HCT116 (cell line): Measurements from ENCODE around the gene AFTPH. TPM values are rescaled to one million over a fixed set of nuclear protein-coding genes. Genes with fewer than 3 reads are reported as not detected.

ENCODE experiments used
- ATAC-seq: fragments of 200-7000 bp; cut with Tn5 transposase; 2 replicates; pipeline ENCODE4 v1.9.1; 2020; ENCODE audit warnings: mild to moderate bottlenecking, moderate library complexity
- BruUV-seq: library from RNA; stranded (reverse); fragments of 400-500 nt; replicated peaks from 2 replicates; lab custom pipeline; 2021; lab: Mats Ljungman, UMichigan
- CTCF ChIA-PET: fragments of 300-600 bp; sonication (Branson Sonifier 250); formaldehyde crosslinking; loops from one replicate; lab custom pipeline; 2021; ENCODE audit warnings: antibody characterized with exemption; lab: Charles Lee
- POLR2A ChIA-PET: fragments of 300-600, 350-600 bp; sonication (Branson Sonifier 250); formaldehyde crosslinking; loops from one replicate; lab custom pipeline; 2021; ENCODE audit warnings: antibody characterized with exemption; lab: Charles Lee
- RAD21 ChIA-PET, 2 experiments: fragments of 300-600 bp; sonication (Branson Sonifier 250); formaldehyde crosslinking; loops; one replicate each; lab custom pipeline; 2023; ENCODE audit warnings: low total read pairs in 2 of 2; ENCODE audit not compliant: uncharacterized antibody in 2 of 2, unreplicated experiment in 2 of 2, low non-redundant PET in 1 of 2; lab: Charles Lee
- DNase-seq: peaks from one replicate; pipeline ENCODE4 v3.0.0-alpha.2; 2010; ENCODE audit warnings: low read depth, low spot score
- H2AFZ ChIP-seq: fragments of 200-600 bp; shearing (Covaris generic), sonication (generic); 2 replicates; pipeline ENCODE4 v1.6.1; 2017; ENCODE audit warnings: low read depth, mixed run types, mixed read lengths, antibody characterized with exemption, low read length; ENCODE audit not compliant: poor library complexity, severe bottlenecking
- H3K27ac ChIP-seq: 2 replicates; pipeline ENCODE4 v1.5.1; 2012; ENCODE audit warnings: low read depth, low read length
- H3K27me3 ChIP-seq: fragments of 200-600 bp; sonication (generic); 2 replicates; pipeline ENCODE4 v1.6.1; 2016; ENCODE audit warnings: mixed run types, low read length, mixed read lengths; ENCODE audit not compliant: insufficient read depth
- H3K36me3 ChIP-seq, 2 experiments: fragments of 200-500 bp in 1 of 2; fragments of 200-600 bp in 1 of 2; sonication (Bioruptor generic) in 1 of 2; sonication (generic) in 1 of 2; 2 replicates each; pipeline versions ENCODE4 v1.5.1 to v1.6.1; 2014 to 2016; ENCODE audit warnings: low read length in 2 of 2, inconsistent platforms in 1 of 2, mixed read lengths in 1 of 2, mixed run types in 1 of 2; ENCODE audit not compliant: insufficient read depth in 2 of 2, control insufficient read depth in 1 of 2
- H3K4me1 ChIP-seq, 2 experiments: fragments of 200-600 bp in 1 of 2; sonication (generic) in 1 of 2; 2 replicates each; pipeline versions ENCODE4 v1.5.1 to v1.6.1; 2012 to 2017; ENCODE audit warnings: low read length in 2 of 2, inconsistent platforms in 1 of 2, mild to moderate bottlenecking in 1 of 2, mixed read lengths in 1 of 2, mixed run types in 1 of 2, moderate library complexity in 1 of 2; ENCODE audit not compliant: insufficient read depth in 2 of 2, control insufficient read depth in 1 of 2
- H3K4me2 ChIP-seq: fragments of 200-600 bp; sonication (generic); 2 replicates; pipeline ENCODE4 v1.6.1; 2017; ENCODE audit warnings: mixed run types, low read length, mixed read lengths
- H3K4me3 ChIP-seq, 2 experiments: fragments of 200-600 bp in 1 of 2; sonication (generic) in 1 of 2; replicated peaks in 1 of 2; 2 replicates each; pipeline ENCODE4 v1.5.1; 2011 to 2016; ENCODE audit warnings: low read length in 2 of 2, control low read depth in 1 of 2, low read depth in 1 of 2, mild to moderate bottlenecking in 1 of 2, mixed read lengths in 1 of 2, mixed run types in 1 of 2
- H3K79me2 ChIP-seq: fragments of 200-600 bp; sonication (generic); 2 replicates; pipeline ENCODE4 v1.6.1; 2017; ENCODE audit warnings: mild to moderate bottlenecking, mixed run types, low read length, moderate library complexity, mixed read lengths; ENCODE audit not compliant: insufficient read depth
- H3K9ac ChIP-seq: fragments of 200-600 bp; sonication (generic); 2 replicates; pipeline ENCODE4 v1.6.1; 2016; ENCODE audit warnings: low read length, mixed read lengths
- H3K9me2 ChIP-seq: fragments of 200-600 bp; sonication (generic), shearing (Covaris generic); 2 replicates; pipeline ENCODE4 v1.6.1; 2017; ENCODE audit warnings: mixed run types, mild to moderate bottlenecking, moderate library complexity; ENCODE audit not compliant: insufficient read depth
- H3K9me3 ChIP-seq, 2 experiments: fragments of 200-500 bp in 1 of 2; fragments of 200-600 bp in 1 of 2; sonication (Bioruptor generic) in 1 of 2; sonication (generic) in 1 of 2; 2 replicates each; pipeline ENCODE4 v1.6.1; 2014 to 2017; ENCODE audit warnings: low read length in 2 of 2, mixed read lengths in 2 of 2, inconsistent platforms in 1 of 2, low read depth in 1 of 2, mild to moderate bottlenecking in 1 of 2, mixed run types in 1 of 2, moderate library complexity in 1 of 2; ENCODE audit not compliant: control insufficient read depth in 1 of 2, insufficient read depth in 1 of 2
- H4K20me1 ChIP-seq: fragments of 200-600 bp; sonication (generic), shearing (Covaris generic); 2 replicates; pipeline ENCODE4 v1.6.1; 2017; ENCODE audit warnings: mixed run types, mild to moderate bottlenecking, moderate library complexity; ENCODE audit not compliant: insufficient read depth
- CEBPB ChIP-seq: IDR thresholded peaks from 2 replicates; pipeline ENCODE4 v1.6.1; 2012; ENCODE audit warnings: low read depth
- ELF1 ChIP-seq: IDR thresholded peaks from 2 replicates; pipeline ENCODE4 v1.6.1; 2012; ENCODE audit warnings: low read depth, borderline replicate concordance
- JUND ChIP-seq: IDR thresholded peaks from 2 replicates; pipeline ENCODE4 v1.6.1; 2012
- POLR2AphosphoS5 ChIP-seq: IDR thresholded peaks from 2 replicates; pipeline ENCODE4 v1.6.1; 2011; ENCODE audit warnings: mild to moderate bottlenecking, low read depth, low read length, moderate library complexity
- TCF7L2 ChIP-seq: IDR thresholded peaks from 2 replicates; pipeline ENCODE4 v1.7.0; 2011; ENCODE audit warnings: borderline replicate concordance, inconsistent platforms; ENCODE audit not compliant: insufficient read depth, insufficient read length; ENCODE audit errors: extremely low read depth
- YY1 ChIP-seq: IDR thresholded peaks from 2 replicates; pipeline ENCODE4 v1.6.1; 2011; ENCODE audit warnings: low read length, low read depth, moderate library complexity, mild to moderate bottlenecking; ENCODE audit not compliant: insufficient replicate concordance; ENCODE audit errors: extremely low read depth
- ZNF274 ChIP-seq: fragments of 200-500 bp; sonication (Bioruptor generic); IDR thresholded peaks from 2 replicates; pipeline ENCODE4 v1.6.1; 2014; ENCODE audit warnings: mild to moderate bottlenecking, low read depth, low read length, inconsistent platforms
- intact Hi-C: fragments of 100-400 bp; cut with micrococcal nuclease; formaldehyde crosslinking; loops from 2 replicates; pipeline ENCODE4 v1.10.0; 2022
- total RNA-seq: library from RNA; stranded (reverse); gene quantifications from one replicate; pipeline ENCODE4 v1.2.1, GENCODE V29; 2021; ENCODE audit not compliant: unreplicated experiment
- TF ChIP-seq, protein P1 (sequence below): IDR thresholded peaks from 2 replicates; pipeline ENCODE4 v1.6.1; 2012
- TF ChIP-seq, protein P2 (sequence below): IDR thresholded peaks from 2 replicates; pipeline ENCODE4 v1.6.1; 2012

AFTPH gene
- total RNA-seq, 1 experiment from 2014 or later, result 23.6 TPM

DNA sequence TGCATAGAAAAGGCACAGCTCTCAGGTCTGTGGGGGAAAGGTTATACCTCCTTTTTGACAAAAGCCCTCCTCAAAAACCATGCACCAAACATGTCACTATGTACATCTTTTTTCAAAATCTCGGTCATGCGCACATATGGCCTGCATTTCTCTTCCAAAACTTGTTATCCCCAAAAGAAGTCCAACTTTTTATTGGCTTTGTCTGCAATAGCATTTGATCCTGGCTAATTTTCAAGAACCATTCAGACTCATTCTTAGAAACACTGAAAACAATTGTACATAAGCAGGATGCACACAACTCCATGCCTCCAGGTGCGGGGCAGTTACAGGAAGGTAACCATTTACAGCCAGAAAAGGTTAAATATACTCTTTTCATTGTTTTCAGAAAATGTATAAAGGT lies 107.6 kb downstream of the AFTPH start:
- Histone ChIP-seq H3K9ac (no peak overlapping the region), H4K20me1 (peaks cover 28% of the 10 kb centered on the region), H3K36me3 (peaks cover 28 to 54% of the 10 kb centered on the region in 2 experiments), H3K9me3 (no peaks in the 10 kb centered on the region), H3K79me2 (peaks cover 57% of the 10 kb centered on the region), H3K27me3 (no peaks in the 10 kb centered on the region), H3K9me2 (no peaks in the 10 kb centered on the region), H3K4me1 (no peaks in the 10 kb centered on the region), H2AFZ (no peak overlapping the region), H3K4me2 (no peak overlapping the region), H3K27ac (no peak overlapping the region), H3K4me3 (no peak overlapping the region)
- ChIA-PET CTCF (interaction anchor here (0.6 to 1.3 kb wide), 2 partner anchors 14 to 303 kb away, joined by 3 to 5 read pairs; no protein-coding TSS in a partner anchor), POLR2A (no interaction called here), RAD21 (no interaction called here)
- no TSS peak for BruUV-seq
- intact Hi-C loops, result no loop called here
- DNase-seq (no peak), ATAC-seq (no peak)
- no peak for TF ChIP-seq CEBPB
- TF ChIP-seq POLR2AphosphoS5, result no peak
- TF ChIP-seq, protein P1, sequence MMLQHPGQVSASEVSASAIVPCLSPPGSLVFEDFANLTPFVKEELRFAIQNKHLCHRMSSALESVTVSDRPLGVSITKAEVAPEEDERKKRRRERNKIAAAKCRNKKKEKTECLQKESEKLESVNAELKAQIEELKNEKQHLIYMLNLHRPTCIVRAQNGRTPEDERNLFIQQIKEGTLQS, result no peak
- TF ChIP-seq, protein P2, sequence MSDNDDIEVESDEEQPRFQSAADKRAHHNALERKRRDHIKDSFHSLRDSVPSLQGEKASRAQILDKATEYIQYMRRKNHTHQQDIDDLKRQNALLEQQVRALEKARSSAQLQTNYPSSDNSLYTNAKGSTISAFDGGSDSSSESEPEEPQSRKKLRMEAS, result no peak
- no peak for TF ChIP-seq TCF7L2
- no peak for TF ChIP-seq JUND
- no peak for TF ChIP-seq YY1
- no peak for TF ChIP-seq ELF1
- TF ChIP-seq ZNF274, result no peak
